ENCODE results near the gene ACTR3. TPM values are rescaled to one million over a fixed set of nuclear protein-coding genes. Genes with fewer than 3 reads are reported as not detected.

The ACTR3 gene
- total RNA-seq, 1 experiment from 2014 or later, result 296 TPM

DNA sequence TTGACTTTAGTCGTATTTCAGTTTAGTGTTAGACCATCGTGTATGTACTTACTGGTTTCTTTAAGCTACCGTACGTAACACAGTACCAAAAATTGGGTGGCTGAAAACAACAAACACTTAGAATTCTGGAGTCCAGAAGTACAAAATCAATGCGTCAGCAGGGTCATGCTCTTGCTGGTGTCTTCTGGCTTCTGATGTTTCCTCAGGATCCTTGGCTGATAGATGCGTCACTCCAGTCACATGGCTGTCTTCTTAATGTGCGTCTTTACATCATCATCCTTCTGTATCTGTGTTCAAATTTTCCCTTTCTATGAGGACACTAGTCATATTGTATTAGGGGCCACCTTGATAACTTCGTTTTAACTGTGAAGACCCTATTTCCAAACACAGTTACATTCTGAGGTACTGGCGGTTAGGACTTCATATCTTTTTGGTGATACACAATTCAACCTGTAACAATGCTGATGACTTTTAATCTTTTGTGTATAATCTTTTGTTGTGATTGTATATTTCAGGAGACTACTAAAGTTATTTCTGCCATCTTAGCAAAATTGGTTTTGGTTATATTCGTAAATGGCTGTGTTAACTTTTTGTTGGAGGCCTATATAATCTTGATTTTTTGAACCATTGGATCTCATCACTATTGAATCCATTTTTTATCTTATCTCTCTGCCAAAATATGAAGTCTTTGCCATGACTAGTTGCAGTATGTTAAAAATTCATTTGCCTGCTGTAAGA is 25.4 kb downstream of the ACTR3 start:
- CTCF ChIA-PET, result no interaction called here
- no peak overlapping the region for H3K27ac Mint-ChIP-seq (ENCODE audit: unreplicated experiment)
- no peaks in the 10 kb centered on the region for H3K27me3 Mint-ChIP-seq (ENCODE audit: unreplicated experiment)
- TF ChIP-seq, protein P1, sequence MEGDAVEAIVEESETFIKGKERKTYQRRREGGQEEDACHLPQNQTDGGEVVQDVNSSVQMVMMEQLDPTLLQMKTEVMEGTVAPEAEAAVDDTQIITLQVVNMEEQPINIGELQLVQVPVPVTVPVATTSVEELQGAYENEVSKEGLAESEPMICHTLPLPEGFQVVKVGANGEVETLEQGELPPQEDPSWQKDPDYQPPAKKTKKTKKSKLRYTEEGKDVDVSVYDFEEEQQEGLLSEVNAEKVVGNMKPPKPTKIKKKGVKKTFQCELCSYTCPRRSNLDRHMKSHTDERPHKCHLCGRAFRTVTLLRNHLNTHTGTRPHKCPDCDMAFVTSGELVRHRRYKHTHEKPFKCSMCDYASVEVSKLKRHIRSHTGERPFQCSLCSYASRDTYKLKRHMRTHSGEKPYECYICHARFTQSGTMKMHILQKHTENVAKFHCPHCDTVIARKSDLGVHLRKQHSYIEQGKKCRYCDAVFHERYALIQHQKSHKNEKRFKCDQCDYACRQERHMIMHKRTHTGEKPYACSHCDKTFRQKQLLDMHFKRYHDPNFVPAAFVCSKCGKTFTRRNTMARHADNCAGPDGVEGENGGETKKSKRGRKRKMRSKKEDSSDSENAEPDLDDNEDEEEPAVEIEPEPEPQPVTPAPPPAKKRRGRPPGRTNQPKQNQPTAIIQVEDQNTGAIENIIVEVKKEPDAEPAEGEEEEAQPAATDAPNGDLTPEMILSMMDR (IDR thresholded peaks at IDR 0.05; ENCODE audit: unreplicated experiment), result no peak
- no peak overlapping the region for H3K4me3 Mint-ChIP-seq (ENCODE audit: low read depth, unreplicated experiment)
- peaks cover 20% of the 10 kb centered on the region for H3K36me3 Mint-ChIP-seq (ENCODE audit: insufficient read depth, unreplicated experiment)
- no peaks in the 10 kb centered on the region for H3K9me3 Mint-ChIP-seq (ENCODE audit: low read depth, unreplicated experiment)
- no peak for DNase-seq
- BruUV-seq (replicated peaks), result no TSS peak
- peaks cover 20% of the 10 kb centered on the region for H3K4me1 Mint-ChIP-seq (ENCODE audit: low read depth, unreplicated experiment)
- intact Hi-C loops (cut with micrococcal nuclease; ENCODE audit: unreplicated experiment), result no loop called here

DNA sequence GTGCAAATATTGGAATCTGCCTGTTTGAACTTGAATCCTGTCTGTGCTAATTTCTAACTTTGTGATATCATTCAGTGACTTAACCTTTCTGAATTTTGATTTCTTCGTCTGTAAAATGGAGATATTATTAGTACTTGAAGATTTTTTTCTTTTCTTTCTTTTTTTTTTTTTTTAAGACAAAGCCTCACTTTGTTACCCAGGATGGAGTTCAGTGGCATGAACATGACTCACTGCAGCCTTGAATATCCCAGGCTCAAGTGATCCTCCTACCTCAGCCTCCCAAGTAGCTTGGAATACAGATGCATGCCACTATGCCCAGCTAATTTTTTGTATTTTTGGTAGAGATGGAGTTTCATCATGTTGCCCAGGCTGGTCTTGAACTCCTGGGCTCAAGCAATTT is 28.3 kb downstream of the ACTR3 start:
- intact Hi-C loops (cut with micrococcal nuclease; ENCODE audit: unreplicated experiment), result no loop called here

DNA sequence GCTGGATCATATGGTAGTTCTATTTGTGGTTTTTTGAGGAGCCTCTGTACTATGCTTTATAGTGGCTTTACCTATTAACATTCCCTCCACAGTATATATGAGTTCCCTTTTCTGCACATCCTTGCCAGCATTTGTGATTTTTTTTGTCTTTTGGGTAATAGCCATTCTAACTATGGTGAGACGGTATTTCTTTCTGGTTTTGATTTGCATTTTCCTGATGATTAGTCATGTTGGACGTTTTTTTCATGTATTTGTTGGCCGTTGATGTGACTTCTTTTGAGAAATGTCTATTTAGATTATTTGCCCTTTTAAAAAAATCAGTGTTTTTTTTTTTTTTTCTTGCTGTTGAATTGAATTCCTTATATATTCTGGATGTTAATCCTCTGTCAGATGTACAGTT is 31.1 kb downstream of the ACTR3 start:
- H3K36me3 Mint-ChIP-seq (ENCODE audit: insufficient read depth, unreplicated experiment), result peaks cover 44% of the 10 kb centered on the region
- peaks cover 8% of the 10 kb centered on the region for H3K4me1 Mint-ChIP-seq (ENCODE audit: low read depth, unreplicated experiment)
- H3K27ac Mint-ChIP-seq (ENCODE audit: unreplicated experiment), result no peak overlapping the region
- TF ChIP-seq, protein P1 (IDR thresholded peaks at IDR 0.05; ENCODE audit: unreplicated experiment), result no peak
- no peaks in the 10 kb centered on the region for H3K9me3 Mint-ChIP-seq (ENCODE audit: low read depth, unreplicated experiment)
- H3K4me3 Mint-ChIP-seq (ENCODE audit: low read depth, unreplicated experiment), result no peak overlapping the region
- no peaks in the 10 kb centered on the region for H3K27me3 Mint-ChIP-seq (ENCODE audit: unreplicated experiment)
- no peak for DNase-seq
- intact Hi-C loops (cut with micrococcal nuclease; ENCODE audit: unreplicated experiment), result no loop called here
- CTCF ChIA-PET, result no interaction called here
- BruUV-seq (replicated peaks), result no TSS peak

More for the DNA sequence above, 28.3 kb downstream of the ACTR3 start:
- Mint-ChIP-seq H3K36me3 (ENCODE audit: insufficient read depth, unreplicated experiment) (peaks cover 28% of the 10 kb centered on the region), H3K4me3 (ENCODE audit: low read depth, unreplicated experiment) (no peak overlapping the region), H3K27me3 (ENCODE audit: unreplicated experiment) (no peaks in the 10 kb centered on the region), H3K4me1 (ENCODE audit: low read depth, unreplicated experiment) (peaks cover 8% of the 10 kb centered on the region), H3K27ac (ENCODE audit: unreplicated experiment) (no peak overlapping the region), H3K9me3 (ENCODE audit: low read depth, unreplicated experiment) (no peaks in the 10 kb centered on the region)
- TF ChIP-seq, protein P1 (IDR thresholded peaks at IDR 0.05; ENCODE audit: unreplicated experiment), result no peak
- no TSS peak for BruUV-seq (replicated peaks)
- CTCF ChIA-PET, result no interaction called here
- no peak for DNase-seq

GRCh38 chr2:113922335-113922734 is 32.4 kb downstream of the ACTR3 start:
- Mint-ChIP-seq H3K36me3 (ENCODE audit: insufficient read depth, unreplicated experiment) (peaks cover 47% of the 10 kb centered on the region), H3K9me3 (ENCODE audit: low read depth, unreplicated experiment) (no peaks in the 10 kb centered on the region), H3K4me1 (ENCODE audit: low read depth, unreplicated experiment) (peaks cover 6% of the 10 kb centered on the region), H3K27ac (ENCODE audit: unreplicated experiment) (no peak overlapping the region), H3K27me3 (ENCODE audit: unreplicated experiment) (no peaks in the 10 kb centered on the region), H3K4me3 (ENCODE audit: low read depth, unreplicated experiment) (no peak overlapping the region)
- no peak for DNase-seq
- CTCF ChIA-PET, result no interaction called here
- TF ChIP-seq, protein P1 (IDR thresholded peaks at IDR 0.05; ENCODE audit: unreplicated experiment), result no peak
- BruUV-seq (replicated peaks), result no TSS peak
- intact Hi-C loops (cut with micrococcal nuclease; ENCODE audit: unreplicated experiment), result no loop called here
